HCT116 (cell line): Measurements from ENCODE around the gene TF. TPM values are rescaled to one million over a fixed set of nuclear protein-coding genes. Genes with fewer than 3 reads are reported as not detected.

Source experiments
- ATAC-seq: fragments of 200-7000 bp; cut with Tn5 transposase; 2 replicates; pipeline ENCODE4 v1.9.1; 2020; ENCODE audit warnings: mild to moderate bottlenecking, moderate library complexity
- BruUV-seq: library from RNA; stranded (reverse); fragments of 400-500 nt; replicated peaks from 2 replicates; lab custom pipeline; 2021; lab: Mats Ljungman, UMichigan
- CTCF ChIA-PET: fragments of 300-600 bp; sonication (Branson Sonifier 250); formaldehyde crosslinking; loops from one replicate; lab custom pipeline; 2021; ENCODE audit warnings: antibody characterized with exemption; lab: Charles Lee
- POLR2A ChIA-PET: fragments of 300-600, 350-600 bp; sonication (Branson Sonifier 250); formaldehyde crosslinking; loops from one replicate; lab custom pipeline; 2021; ENCODE audit warnings: antibody characterized with exemption; lab: Charles Lee
- RAD21 ChIA-PET, 2 experiments: fragments of 300-600 bp; sonication (Branson Sonifier 250); formaldehyde crosslinking; loops; one replicate each; lab custom pipeline; 2023; ENCODE audit warnings: low total read pairs in 2 of 2; ENCODE audit not compliant: uncharacterized antibody in 2 of 2, unreplicated experiment in 2 of 2, low non-redundant PET in 1 of 2; lab: Charles Lee
- DNase-seq: peaks from one replicate; pipeline ENCODE4 v3.0.0-alpha.2; 2010; ENCODE audit warnings: low read depth, low spot score
- H2AFZ ChIP-seq: fragments of 200-600 bp; shearing (Covaris generic), sonication (generic); 2 replicates; pipeline ENCODE4 v1.6.1; 2017; ENCODE audit warnings: low read depth, mixed run types, mixed read lengths, antibody characterized with exemption, low read length; ENCODE audit not compliant: poor library complexity, severe bottlenecking
- H3K27ac ChIP-seq: 2 replicates; pipeline ENCODE4 v1.5.1; 2012; ENCODE audit warnings: low read depth, low read length
- H3K27me3 ChIP-seq: fragments of 200-600 bp; sonication (generic); 2 replicates; pipeline ENCODE4 v1.6.1; 2016; ENCODE audit warnings: mixed run types, low read length, mixed read lengths; ENCODE audit not compliant: insufficient read depth
- H3K36me3 ChIP-seq, 2 experiments: fragments of 200-500 bp in 1 of 2; fragments of 200-600 bp in 1 of 2; sonication (Bioruptor generic) in 1 of 2; sonication (generic) in 1 of 2; 2 replicates each; pipeline versions ENCODE4 v1.5.1 to v1.6.1; 2014 to 2016; ENCODE audit warnings: low read length in 2 of 2, inconsistent platforms in 1 of 2, mixed read lengths in 1 of 2, mixed run types in 1 of 2; ENCODE audit not compliant: insufficient read depth in 2 of 2, control insufficient read depth in 1 of 2
- H3K4me1 ChIP-seq, 2 experiments: fragments of 200-600 bp in 1 of 2; sonication (generic) in 1 of 2; 2 replicates each; pipeline versions ENCODE4 v1.5.1 to v1.6.1; 2012 to 2017; ENCODE audit warnings: low read length in 2 of 2, inconsistent platforms in 1 of 2, mild to moderate bottlenecking in 1 of 2, mixed read lengths in 1 of 2, mixed run types in 1 of 2, moderate library complexity in 1 of 2; ENCODE audit not compliant: insufficient read depth in 2 of 2, control insufficient read depth in 1 of 2
- H3K4me2 ChIP-seq: fragments of 200-600 bp; sonication (generic); 2 replicates; pipeline ENCODE4 v1.6.1; 2017; ENCODE audit warnings: mixed run types, low read length, mixed read lengths
- H3K4me3 ChIP-seq, 2 experiments: fragments of 200-600 bp in 1 of 2; sonication (generic) in 1 of 2; replicated peaks in 1 of 2; 2 replicates each; pipeline ENCODE4 v1.5.1; 2011 to 2016; ENCODE audit warnings: low read length in 2 of 2, control low read depth in 1 of 2, low read depth in 1 of 2, mild to moderate bottlenecking in 1 of 2, mixed read lengths in 1 of 2, mixed run types in 1 of 2
- H3K79me2 ChIP-seq: fragments of 200-600 bp; sonication (generic); 2 replicates; pipeline ENCODE4 v1.6.1; 2017; ENCODE audit warnings: mild to moderate bottlenecking, mixed run types, low read length, moderate library complexity, mixed read lengths; ENCODE audit not compliant: insufficient read depth
- H3K9ac ChIP-seq: fragments of 200-600 bp; sonication (generic); 2 replicates; pipeline ENCODE4 v1.6.1; 2016; ENCODE audit warnings: low read length, mixed read lengths
- H3K9me2 ChIP-seq: fragments of 200-600 bp; sonication (generic), shearing (Covaris generic); 2 replicates; pipeline ENCODE4 v1.6.1; 2017; ENCODE audit warnings: mixed run types, mild to moderate bottlenecking, moderate library complexity; ENCODE audit not compliant: insufficient read depth
- H3K9me3 ChIP-seq, 2 experiments: fragments of 200-500 bp in 1 of 2; fragments of 200-600 bp in 1 of 2; sonication (Bioruptor generic) in 1 of 2; sonication (generic) in 1 of 2; 2 replicates each; pipeline ENCODE4 v1.6.1; 2014 to 2017; ENCODE audit warnings: low read length in 2 of 2, mixed read lengths in 2 of 2, inconsistent platforms in 1 of 2, low read depth in 1 of 2, mild to moderate bottlenecking in 1 of 2, mixed run types in 1 of 2, moderate library complexity in 1 of 2; ENCODE audit not compliant: control insufficient read depth in 1 of 2, insufficient read depth in 1 of 2
- H4K20me1 ChIP-seq: fragments of 200-600 bp; sonication (generic), shearing (Covaris generic); 2 replicates; pipeline ENCODE4 v1.6.1; 2017; ENCODE audit warnings: mixed run types, mild to moderate bottlenecking, moderate library complexity; ENCODE audit not compliant: insufficient read depth
- ATF3 ChIP-seq: IDR thresholded peaks from 2 replicates; pipeline ENCODE4 v1.6.1; 2012
- CBX3 ChIP-seq: IDR thresholded peaks from 2 replicates; pipeline ENCODE4 v1.6.1; 2012; ENCODE audit warnings: low read depth
- CEBPB ChIP-seq: IDR thresholded peaks from 2 replicates; pipeline ENCODE4 v1.6.1; 2012; ENCODE audit warnings: low read depth
- EGR1 ChIP-seq: IDR thresholded peaks from 2 replicates; pipeline ENCODE4 v1.6.1; 2012; ENCODE audit warnings: low read depth
- ELF1 ChIP-seq: IDR thresholded peaks from 2 replicates; pipeline ENCODE4 v1.6.1; 2012; ENCODE audit warnings: low read depth, borderline replicate concordance
- EZH2phosphoT487 ChIP-seq: fragments of 200-600 bp; IDR thresholded peaks from 2 replicates; pipeline ENCODE4 v1.6.1; 2018; ENCODE audit warnings: antibody characterized with exemption, borderline replicate concordance
- JUND ChIP-seq: IDR thresholded peaks from 2 replicates; pipeline ENCODE4 v1.6.1; 2012
- MAX ChIP-seq: IDR thresholded peaks from 2 replicates; pipeline ENCODE4 v1.6.1; 2012
- RAD21 ChIP-seq: IDR thresholded peaks from 2 replicates; pipeline ENCODE4 v1.6.1; 2012; ENCODE audit warnings: low read depth, mild to moderate bottlenecking
- SRF ChIP-seq: IDR thresholded peaks from 2 replicates; pipeline ENCODE4 v1.6.1; 2012; ENCODE audit warnings: low read depth
- YY1 ChIP-seq: IDR thresholded peaks from 2 replicates; pipeline ENCODE4 v1.6.1; 2011; ENCODE audit warnings: low read length, low read depth, moderate library complexity, mild to moderate bottlenecking; ENCODE audit not compliant: insufficient replicate concordance; ENCODE audit errors: extremely low read depth
- ZFX ChIP-seq: fragments of 450-650 bp; IDR thresholded peaks from 2 replicates; pipeline ENCODE4 v1.6.1; 2017
- intact Hi-C: fragments of 100-400 bp; cut with micrococcal nuclease; formaldehyde crosslinking; loops from 2 replicates; pipeline ENCODE4 v1.10.0; 2022
- total RNA-seq: library from RNA; stranded (reverse); gene quantifications from one replicate; pipeline ENCODE4 v1.2.1, GENCODE V29; 2021; ENCODE audit not compliant: unreplicated experiment
- TF ChIP-seq, protein P1 (sequence below): IDR thresholded peaks from 2 replicates; pipeline ENCODE4 v1.6.1; 2012; ENCODE audit warnings: low read depth
- TF ChIP-seq, protein P2 (sequence below): IDR thresholded peaks from 2 replicates; pipeline ENCODE4 v1.6.1; 2011; ENCODE audit warnings: mild to moderate bottlenecking, low read length, moderate library complexity; ENCODE audit not compliant: insufficient replicate concordance; ENCODE audit errors: extremely low read depth

Gene TF
- total RNA-seq, 1 experiment from 2014 or later, result 10.4 TPM

- no peak for DNase-seq
- RAD21 ChIA-PET, result interaction anchor here in 1 of 2 experiments (0.7 kb wide), 1 partner anchor 19 kb away, joined by 3 read pairs; no protein-coding TSS in a partner anchor
Observed at GRCh38 chr3:133840767-133841166, 94.6 kb downstream of the TF start.

More at GRCh38 chr3:133840767-133841166, 94.6 kb downstream of the TF start:
- POLR2A ChIA-PET, result no interaction called here
- no peaks in the 10 kb centered on the region for H3K27me3 ChIP-seq
- H3K4me1 ChIP-seq, result no peaks in the 10 kb centered on the region
- CTCF ChIA-PET, result no interaction called here
- intact Hi-C loops, result no loop called here
- no peak overlapping the region for H3K4me3 ChIP-seq
- no peak overlapping the region for H3K9ac ChIP-seq
- TF ChIP-seq EZH2phosphoT487 (no peak), EGR1 (no peak), CEBPB (no peak), YY1 (no peak), JUND (no peak), ZFX (no peak), SRF (no peak), ELF1 (no peak), ATF3 (no peak), CBX3 (no peak), RAD21 (no peak), MAX (no peak)
- TF ChIP-seq, protein P1, sequence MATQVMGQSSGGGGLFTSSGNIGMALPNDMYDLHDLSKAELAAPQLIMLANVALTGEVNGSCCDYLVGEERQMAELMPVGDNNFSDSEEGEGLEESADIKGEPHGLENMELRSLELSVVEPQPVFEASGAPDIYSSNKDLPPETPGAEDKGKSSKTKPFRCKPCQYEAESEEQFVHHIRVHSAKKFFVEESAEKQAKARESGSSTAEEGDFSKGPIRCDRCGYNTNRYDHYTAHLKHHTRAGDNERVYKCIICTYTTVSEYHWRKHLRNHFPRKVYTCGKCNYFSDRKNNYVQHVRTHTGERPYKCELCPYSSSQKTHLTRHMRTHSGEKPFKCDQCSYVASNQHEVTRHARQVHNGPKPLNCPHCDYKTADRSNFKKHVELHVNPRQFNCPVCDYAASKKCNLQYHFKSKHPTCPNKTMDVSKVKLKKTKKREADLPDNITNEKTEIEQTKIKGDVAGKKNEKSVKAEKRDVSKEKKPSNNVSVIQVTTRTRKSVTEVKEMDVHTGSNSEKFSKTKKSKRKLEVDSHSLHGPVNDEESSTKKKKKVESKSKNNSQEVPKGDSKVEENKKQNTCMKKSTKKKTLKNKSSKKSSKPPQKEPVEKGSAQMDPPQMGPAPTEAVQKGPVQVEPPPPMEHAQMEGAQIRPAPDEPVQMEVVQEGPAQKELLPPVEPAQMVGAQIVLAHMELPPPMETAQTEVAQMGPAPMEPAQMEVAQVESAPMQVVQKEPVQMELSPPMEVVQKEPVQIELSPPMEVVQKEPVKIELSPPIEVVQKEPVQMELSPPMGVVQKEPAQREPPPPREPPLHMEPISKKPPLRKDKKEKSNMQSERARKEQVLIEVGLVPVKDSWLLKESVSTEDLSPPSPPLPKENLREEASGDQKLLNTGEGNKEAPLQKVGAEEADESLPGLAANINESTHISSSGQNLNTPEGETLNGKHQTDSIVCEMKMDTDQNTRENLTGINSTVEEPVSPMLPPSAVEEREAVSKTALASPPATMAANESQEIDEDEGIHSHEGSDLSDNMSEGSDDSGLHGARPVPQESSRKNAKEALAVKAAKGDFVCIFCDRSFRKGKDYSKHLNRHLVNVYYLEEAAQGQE, result no peak
- TF ChIP-seq, protein P2, sequence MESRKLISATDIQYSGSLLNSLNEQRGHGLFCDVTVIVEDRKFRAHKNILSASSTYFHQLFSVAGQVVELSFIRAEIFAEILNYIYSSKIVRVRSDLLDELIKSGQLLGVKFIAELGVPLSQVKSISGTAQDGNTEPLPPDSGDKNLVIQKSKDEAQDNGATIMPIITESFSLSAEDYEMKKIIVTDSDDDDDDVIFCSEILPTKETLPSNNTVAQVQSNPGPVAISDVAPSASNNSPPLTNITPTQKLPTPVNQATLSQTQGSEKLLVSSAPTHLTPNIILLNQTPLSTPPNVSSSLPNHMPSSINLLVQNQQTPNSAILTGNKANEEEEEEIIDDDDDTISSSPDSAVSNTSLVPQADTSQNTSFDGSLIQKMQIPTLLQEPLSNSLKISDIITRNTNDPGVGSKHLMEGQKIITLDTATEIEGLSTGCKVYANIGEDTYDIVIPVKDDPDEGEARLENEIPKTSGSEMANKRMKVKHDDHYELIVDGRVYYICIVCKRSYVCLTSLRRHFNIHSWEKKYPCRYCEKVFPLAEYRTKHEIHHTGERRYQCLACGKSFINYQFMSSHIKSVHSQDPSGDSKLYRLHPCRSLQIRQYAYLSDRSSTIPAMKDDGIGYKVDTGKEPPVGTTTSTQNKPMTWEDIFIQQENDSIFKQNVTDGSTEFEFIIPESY, result no peak
- no peak overlapping the region for H2AFZ ChIP-seq
- H3K27ac ChIP-seq, result no peak overlapping the region
- no peaks in the 10 kb centered on the region for H3K36me3 ChIP-seq
- H3K4me2 ChIP-seq, result no peak overlapping the region
- BruUV-seq, result no TSS peak
- H3K9me3 ChIP-seq, result no peaks in the 10 kb centered on the region
- ATAC-seq, result no peak
- H3K79me2 ChIP-seq, result no peaks in the 10 kb centered on the region
- H3K9me2 ChIP-seq, result no peaks in the 10 kb centered on the region
- H4K20me1 ChIP-seq, result no peaks in the 10 kb centered on the region
